ENCODE data around the gene THBS2.
A peak's percentile ranks its signal among the peaks of the same experiment; 100 is the strongest.
"Not testable (repeated sequence)": the region's sequence is repeated elsewhere in the genome, so short reads cannot be mapped to it uniquely, and the experiment has no call there.

Gene THBS2

GRCh38 chr6:169223006-169223405 lies 30.6 kb downstream of the THBS2 start:
- Mint-ChIP-seq H3K4me3 (no peak overlapping the region), H3K4me1 (ENCODE audit: low read depth) (no peaks in the 10 kb centered on the region), H3K27me3 (ENCODE audit: low read depth) (no peaks in the 10 kb centered on the region), H3K36me3 (ENCODE audit: low read depth) (no peaks in the 10 kb centered on the region), H3K27ac (no peak overlapping the region), H3K9me3 (peaks cover 10% of the 10 kb centered on the region)

GRCh38 chr6:169222126-169222525 lies 31.5 kb downstream of the THBS2 start:
- no peak overlapping the region for H3K4me3 Mint-ChIP-seq
- H3K9me3 Mint-ChIP-seq, result peaks cover 16% of the 10 kb centered on the region
- no peaks in the 10 kb centered on the region for H3K36me3 Mint-ChIP-seq (ENCODE audit: low read depth)
- H3K4me1 Mint-ChIP-seq (ENCODE audit: low read depth), result no peaks in the 10 kb centered on the region
- no peaks in the 10 kb centered on the region for H3K27me3 Mint-ChIP-seq (ENCODE audit: low read depth)
- H3K27ac Mint-ChIP-seq, result no peak overlapping the region

GRCh38 chr6:169221264-169221663 lies 32.4 kb downstream of the THBS2 start:
- no peaks in the 10 kb centered on the region for H3K27me3 Mint-ChIP-seq (ENCODE audit: low read depth)
- no peak overlapping the region for H3K27ac Mint-ChIP-seq
- no peak overlapping the region for H3K4me3 Mint-ChIP-seq
- H3K9me3 Mint-ChIP-seq, result peaks cover 16% of the 10 kb centered on the region
- no peaks in the 10 kb centered on the region for H3K36me3 Mint-ChIP-seq (ENCODE audit: low read depth)
- H3K4me1 Mint-ChIP-seq (ENCODE audit: low read depth), result no peaks in the 10 kb centered on the region

- Mint-ChIP-seq H3K36me3 (ENCODE audit: low read depth) (no peaks in the 10 kb centered on the region), H3K4me3 (no peak overlapping the region), H3K9me3 (peaks cover 16% of the 10 kb centered on the region), H3K27me3 (ENCODE audit: low read depth) (no peaks in the 10 kb centered on the region), H3K27ac (no peak overlapping the region), H3K4me1 (ENCODE audit: low read depth) (no peaks in the 10 kb centered on the region)
Measured at GRCh38 chr6:169220068-169220964, 33.3 kb downstream of the THBS2 start.

GRCh38 chr6:169217972-169218371 lies 35.7 kb downstream of the THBS2 start:
- Mint-ChIP-seq H3K4me1 (ENCODE audit: low read depth) (no peaks in the 10 kb centered on the region), H3K27ac (no peak overlapping the region)

GRCh38 chr6:169216830-169217229 lies 36.8 kb downstream of the THBS2 start:
- H3K27me3 Mint-ChIP-seq (ENCODE audit: low read depth), result no peaks in the 10 kb centered on the region
- H3K4me1 Mint-ChIP-seq (ENCODE audit: low read depth), result peaks cover 2% of the 10 kb centered on the region
- no peak overlapping the region for H3K4me3 Mint-ChIP-seq
- H3K36me3 Mint-ChIP-seq (ENCODE audit: low read depth), result peaks cover 1% of the 10 kb centered on the region
- peaks cover 18% of the 10 kb centered on the region for H3K9me3 Mint-ChIP-seq
- no peak overlapping the region for H3K27ac Mint-ChIP-seq

More at GRCh38 chr6:169217972-169218371, 35.7 kb downstream of the THBS2 start:
- peaks cover 16% of the 10 kb centered on the region for H3K9me3 Mint-ChIP-seq
- H3K36me3 Mint-ChIP-seq (ENCODE audit: low read depth), result no peaks in the 10 kb centered on the region
- H3K4me3 Mint-ChIP-seq, result no peak overlapping the region
- H3K27me3 Mint-ChIP-seq (ENCODE audit: low read depth), result no peaks in the 10 kb centered on the region

GRCh38 chr6:169215201-169215681 lies 38.4 kb downstream of the THBS2 start:
- Mint-ChIP-seq H3K4me1 (ENCODE audit: low read depth) (peaks cover 2% of the 10 kb centered on the region), H3K9me3 (peaks cover 32% of the 10 kb centered on the region), H3K27ac (no peak overlapping the region), H3K4me3 (no peak overlapping the region), H3K27me3 (ENCODE audit: low read depth) (no peaks in the 10 kb centered on the region), H3K36me3 (ENCODE audit: low read depth) (peaks cover 3% of the 10 kb centered on the region)

- H3K9me3 Mint-ChIP-seq, result peaks cover 36% of the 10 kb centered on the region
- not testable (repeated sequence) for H3K27ac Mint-ChIP-seq; H3K4me3 Mint-ChIP-seq; H3K27me3 Mint-ChIP-seq (ENCODE audit: low read depth); H3K36me3 Mint-ChIP-seq (ENCODE audit: low read depth); H3K4me1 Mint-ChIP-seq (ENCODE audit: low read depth)
Measured at GRCh38 chr6:169214789-169215188, 38.9 kb downstream of the THBS2 start.

- Mint-ChIP-seq H3K27me3 (ENCODE audit: low read depth) (peaks cover 7% of the 10 kb centered on the region), H3K4me1 (ENCODE audit: low read depth) (peaks cover 2% of the 10 kb centered on the region), H3K9me3 (peaks cover 38% of the 10 kb centered on the region), H3K36me3 (ENCODE audit: low read depth) (peaks cover 3% of the 10 kb centered on the region), H3K4me3 (no peak overlapping the region), H3K27ac (no peak overlapping the region)
Measured at GRCh38 chr6:169213814-169214520, 39.7 kb downstream of the THBS2 start.

- H3K4me1 Mint-ChIP-seq (ENCODE audit: low read depth), result peaks cover 6% of the 10 kb centered on the region
- H3K4me3 Mint-ChIP-seq, result peak overlapping the region; percentile 36
- no peak overlapping the region for H3K27ac Mint-ChIP-seq
- peaks cover 6% of the 10 kb centered on the region for H3K36me3 Mint-ChIP-seq (ENCODE audit: low read depth)
- H3K27me3 Mint-ChIP-seq (ENCODE audit: low read depth), result peaks cover 11% of the 10 kb centered on the region
- peaks cover 38% of the 10 kb centered on the region for H3K9me3 Mint-ChIP-seq
Measured at GRCh38 chr6:169212897-169213813, 40.5 kb downstream of the THBS2 start.

GRCh38 chr6:169212436-169212835 lies 41.2 kb downstream of the THBS2 start:
- peaks cover 7% of the 10 kb centered on the region for H3K36me3 Mint-ChIP-seq (ENCODE audit: low read depth)
- H3K4me3 Mint-ChIP-seq, result peak overlapping the region; percentile 50
- peaks cover 11% of the 10 kb centered on the region for H3K4me1 Mint-ChIP-seq (ENCODE audit: low read depth)
- H3K27me3 Mint-ChIP-seq (ENCODE audit: low read depth), result peaks cover 12% of the 10 kb centered on the region
- H3K9me3 Mint-ChIP-seq, result peaks cover 40% of the 10 kb centered on the region
- no peak overlapping the region for H3K27ac Mint-ChIP-seq

- H3K36me3 Mint-ChIP-seq (ENCODE audit: low read depth), result peaks cover 9% of the 10 kb centered on the region
- peak overlapping the region; percentile 66 for H3K27ac Mint-ChIP-seq
- H3K4me3 Mint-ChIP-seq, result peak overlapping the region; percentile 52
- peaks cover 40% of the 10 kb centered on the region for H3K9me3 Mint-ChIP-seq
- H3K4me1 Mint-ChIP-seq (ENCODE audit: low read depth), result peaks cover 12% of the 10 kb centered on the region
- peaks cover 12% of the 10 kb centered on the region for H3K27me3 Mint-ChIP-seq (ENCODE audit: low read depth)
Measured at GRCh38 chr6:169211881-169212280, 41.8 kb downstream of the THBS2 start.

- Mint-ChIP-seq H3K4me3 (no peak overlapping the region), H3K9me3 (peaks cover 48% of the 10 kb centered on the region), H3K27me3 (ENCODE audit: low read depth) (peaks cover 12% of the 10 kb centered on the region), H3K27ac (no peak overlapping the region), H3K4me1 (ENCODE audit: low read depth) (peaks cover 12% of the 10 kb centered on the region), H3K36me3 (ENCODE audit: low read depth) (peaks cover 11% of the 10 kb centered on the region)
Measured at GRCh38 chr6:169210611-169211010, 43.0 kb downstream of the THBS2 start.

- H3K36me3 Mint-ChIP-seq (ENCODE audit: low read depth), result peaks cover 11% of the 10 kb centered on the region
- H3K27me3 Mint-ChIP-seq (ENCODE audit: low read depth), result peaks cover 12% of the 10 kb centered on the region
- H3K4me3 Mint-ChIP-seq, result no peak overlapping the region
- peaks cover 12% of the 10 kb centered on the region for H3K4me1 Mint-ChIP-seq (ENCODE audit: low read depth)
- peaks cover 48% of the 10 kb centered on the region for H3K9me3 Mint-ChIP-seq
- no peak overlapping the region for H3K27ac Mint-ChIP-seq
Measured at GRCh38 chr6:169208011-169208410, 45.6 kb downstream of the THBS2 start.

Data from T-helper 1 cell treated with Interleukin-12 subunit alpha and Interleukin-12 subunit beta and Interleukin-4 antibody, amounts not matched to agents 30 μg/mL and 1 μg/mL, for 36 hours (primary cell).